Astrocyte (in vitro differentiated cells and primary cell): ENCODE data around the gene SDK1. TPM values are rescaled to one million over a fixed set of nuclear protein-coding genes. Genes with fewer than 3 reads are reported as not detected.

Source experiments
- DNase-seq: peaks from one replicate; pipeline ENCODE4 v3.0.0-alpha.2; 2010; ENCODE audit warnings: low read depth
- FAIRE-seq: peaks from 2 replicates; lab custom pipeline; 2011; peaks lifted over from hg19 to GRCh38; lab: Jason Lieb, UNC
- H2AFZ ChIP-seq: 2 replicates; pipeline ENCODE4 v1.6.0; 2012; ENCODE audit warnings: low read depth, low read length, inconsistent platforms
- H3K27ac ChIP-seq: 2 replicates; pipeline ENCODE4 v1.5.1; 2011; ENCODE audit warnings: low read depth, low read length, inconsistent platforms
- H3K27me3 ChIP-seq: 2 replicates; pipeline ENCODE4 v1.6.0; 2011; ENCODE audit warnings: low read length, inconsistent platforms; ENCODE audit not compliant: insufficient read depth
- H3K36me3 ChIP-seq: 2 replicates; pipeline ENCODE4 v1.5.1; 2011; ENCODE audit warnings: low read length, inconsistent platforms; ENCODE audit not compliant: insufficient read depth
- H3K4me1 ChIP-seq: 2 replicates; pipeline ENCODE4 v1.5.1; 2011; ENCODE audit warnings: low read length, inconsistent platforms; ENCODE audit not compliant: insufficient read depth
- H3K4me2 ChIP-seq: 2 replicates; pipeline ENCODE4 v1.6.0; 2012; ENCODE audit warnings: low read length, inconsistent platforms
- H3K4me3 ChIP-seq: 2 replicates; pipeline ENCODE4 v1.5.1; 2011; ENCODE audit warnings: low read depth, mild to moderate bottlenecking, low read length, inconsistent platforms; ENCODE audit not compliant: insufficient read depth
- H3K79me2 ChIP-seq: 2 replicates; pipeline ENCODE4 v1.6.0; 2012; ENCODE audit warnings: mild to moderate bottlenecking, low read length, inconsistent platforms; ENCODE audit not compliant: insufficient read depth
- H3K9ac ChIP-seq: 2 replicates; pipeline ENCODE4 v1.6.0; 2012; ENCODE audit warnings: mild to moderate bottlenecking, low read length, inconsistent platforms
- H3K9me3 ChIP-seq: 2 replicates; pipeline ENCODE4 v1.5.1; 2012; ENCODE audit warnings: low read depth, mild to moderate bottlenecking, low read length, inconsistent platforms; ENCODE audit not compliant: insufficient read depth
- H4K20me1 ChIP-seq: 2 replicates; pipeline ENCODE4 v1.6.0; 2012; ENCODE audit warnings: low read length, inconsistent platforms; ENCODE audit not compliant: insufficient read depth
- H3K27ac Mint-ChIP-seq: one replicate; pipeline ENCODE4 v1.8.0; 2021; ENCODE audit warnings: mild to moderate bottlenecking, mixed read lengths; ENCODE audit not compliant: unreplicated experiment
- H3K27me3 Mint-ChIP-seq: one replicate; pipeline ENCODE4 v1.8.0; 2021; ENCODE audit warnings: low read depth, mixed read lengths; ENCODE audit not compliant: unreplicated experiment
- H3K36me3 Mint-ChIP-seq: one replicate; pipeline ENCODE4 v1.8.0; 2021; ENCODE audit warnings: low read depth, mixed read lengths; ENCODE audit not compliant: unreplicated experiment
- H3K4me1 Mint-ChIP-seq: one replicate; pipeline ENCODE4 v1.8.0; 2021; ENCODE audit warnings: low read depth, mixed read lengths; ENCODE audit not compliant: unreplicated experiment
- H3K4me3 Mint-ChIP-seq: one replicate; pipeline ENCODE4 v1.8.0; 2021; ENCODE audit warnings: mild to moderate bottlenecking, moderate library complexity, mixed read lengths; ENCODE audit not compliant: unreplicated experiment
- H3K9me3 Mint-ChIP-seq: one replicate; pipeline ENCODE4 v1.8.0; 2021; ENCODE audit warnings: mild to moderate bottlenecking, mixed read lengths; ENCODE audit not compliant: unreplicated experiment
- EZH2 ChIP-seq: IDR thresholded peaks from 2 replicates; pipeline ENCODE4 v1.6.1; 2012; ENCODE audit warnings: mild to moderate bottlenecking, low read length, inconsistent platforms; ENCODE audit not compliant: insufficient read depth
- total RNA-seq: library from RNA; stranded (reverse); gene quantifications from 2 replicates; pipeline ENCODE4 v1.2.1, GENCODE V29; 2021
- TF ChIP-seq, protein P1 (sequence below): IDR thresholded peaks from 2 replicates; pipeline ENCODE4 v1.5.1; 2011; ENCODE audit warnings: low read depth, mild to moderate bottlenecking, inconsistent platforms, low read length, moderate library complexity; ENCODE audit not compliant: insufficient read depth

Gene SDK1
- total RNA-seq, 1 donor from 2014 or later = 4.2 TPM

DNA sequence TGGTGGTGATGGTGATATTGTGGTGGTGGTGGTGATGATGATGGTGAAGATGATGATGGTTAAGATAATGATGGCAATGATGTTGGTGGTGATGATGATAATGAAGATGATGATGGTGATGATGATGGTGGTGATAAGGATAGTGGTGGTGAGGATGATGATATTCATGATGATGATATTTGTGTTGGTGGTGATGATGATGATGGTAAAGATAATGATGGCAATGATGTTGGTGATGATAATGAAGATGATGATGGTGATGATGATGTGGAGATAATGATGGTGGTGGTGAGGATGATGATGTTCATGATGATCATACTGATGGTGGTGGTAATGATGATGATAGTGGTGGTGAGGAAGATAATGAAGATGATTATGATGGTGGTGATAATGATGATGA, 30.7 kb upstream of the SDK1 start:
- DNase-seq (no peak), FAIRE-seq (no peak)
- H3K9ac ChIP-seq = no peak overlapping the region
- H3K27me3 Mint-ChIP-seq = peaks cover 5% of the 10 kb centered on the region
- H3K9me3 Mint-ChIP-seq = no peaks in the 10 kb centered on the region
- no peak overlapping the region for H3K4me3 Mint-ChIP-seq
- no peak overlapping the region for H3K4me3 ChIP-seq
- TF ChIP-seq, protein P1, sequence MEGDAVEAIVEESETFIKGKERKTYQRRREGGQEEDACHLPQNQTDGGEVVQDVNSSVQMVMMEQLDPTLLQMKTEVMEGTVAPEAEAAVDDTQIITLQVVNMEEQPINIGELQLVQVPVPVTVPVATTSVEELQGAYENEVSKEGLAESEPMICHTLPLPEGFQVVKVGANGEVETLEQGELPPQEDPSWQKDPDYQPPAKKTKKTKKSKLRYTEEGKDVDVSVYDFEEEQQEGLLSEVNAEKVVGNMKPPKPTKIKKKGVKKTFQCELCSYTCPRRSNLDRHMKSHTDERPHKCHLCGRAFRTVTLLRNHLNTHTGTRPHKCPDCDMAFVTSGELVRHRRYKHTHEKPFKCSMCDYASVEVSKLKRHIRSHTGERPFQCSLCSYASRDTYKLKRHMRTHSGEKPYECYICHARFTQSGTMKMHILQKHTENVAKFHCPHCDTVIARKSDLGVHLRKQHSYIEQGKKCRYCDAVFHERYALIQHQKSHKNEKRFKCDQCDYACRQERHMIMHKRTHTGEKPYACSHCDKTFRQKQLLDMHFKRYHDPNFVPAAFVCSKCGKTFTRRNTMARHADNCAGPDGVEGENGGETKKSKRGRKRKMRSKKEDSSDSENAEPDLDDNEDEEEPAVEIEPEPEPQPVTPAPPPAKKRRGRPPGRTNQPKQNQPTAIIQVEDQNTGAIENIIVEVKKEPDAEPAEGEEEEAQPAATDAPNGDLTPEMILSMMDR = no peak
- TF ChIP-seq EZH2 = no peak
- H3K27ac Mint-ChIP-seq = no peak overlapping the region
- H3K9me3 ChIP-seq = no peaks in the 10 kb centered on the region
- H3K27ac ChIP-seq = no peak overlapping the region
- H3K79me2 ChIP-seq = no peaks in the 10 kb centered on the region
- H3K27me3 ChIP-seq = no peaks in the 10 kb centered on the region
- peaks cover 15% of the 10 kb centered on the region for H3K4me1 ChIP-seq
- H3K36me3 ChIP-seq = no peaks in the 10 kb centered on the region
- H4K20me1 ChIP-seq = no peaks in the 10 kb centered on the region
- peaks cover 9% of the 10 kb centered on the region for H3K4me1 Mint-ChIP-seq
- no peak overlapping the region for H3K4me2 ChIP-seq
- no peak overlapping the region for H2AFZ ChIP-seq
- H3K36me3 Mint-ChIP-seq = peaks cover 2% of the 10 kb centered on the region

DNA sequence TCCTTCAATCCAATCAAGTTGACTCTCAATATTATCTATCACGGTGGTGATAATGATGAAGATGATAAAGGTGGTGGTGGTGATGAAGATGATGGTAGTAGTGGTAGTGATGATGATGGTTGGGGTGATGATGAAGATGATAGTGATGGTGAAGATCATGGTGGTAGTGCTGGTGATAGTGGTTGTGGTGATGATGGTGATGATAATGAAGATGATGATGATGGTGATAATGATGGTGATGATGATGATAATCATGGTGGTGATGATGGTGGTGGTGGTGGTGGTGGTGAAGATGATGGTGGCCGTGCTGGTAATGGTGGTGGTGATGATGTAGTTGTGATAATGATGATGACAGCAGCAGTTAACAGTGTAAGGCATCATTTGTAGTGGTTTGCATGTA, 29.8 kb upstream of the SDK1 start:
- no peak overlapping the region for H2AFZ ChIP-seq
- TF ChIP-seq, protein P1 = no peak
- no peak for TF ChIP-seq EZH2
- H3K4me1 ChIP-seq = peaks cover 15% of the 10 kb centered on the region
- no peak overlapping the region for H3K27ac Mint-ChIP-seq
- H3K9me3 ChIP-seq = no peaks in the 10 kb centered on the region
- no peak overlapping the region for H3K9ac ChIP-seq
- FAIRE-seq = no peak
- no peak overlapping the region for H3K4me3 Mint-ChIP-seq
- H3K4me2 ChIP-seq = no peak overlapping the region
- no peak overlapping the region for H3K4me3 ChIP-seq
- H3K27ac ChIP-seq = no peak overlapping the region
- no peaks in the 10 kb centered on the region for H4K20me1 ChIP-seq
- H3K27me3 ChIP-seq = no peaks in the 10 kb centered on the region
- no peaks in the 10 kb centered on the region for H3K36me3 ChIP-seq
- peaks cover 9% of the 10 kb centered on the region for H3K4me1 Mint-ChIP-seq
- peaks cover 2% of the 10 kb centered on the region for H3K36me3 Mint-ChIP-seq
- no peaks in the 10 kb centered on the region for H3K9me3 Mint-ChIP-seq
- no peak for DNase-seq
- H3K27me3 Mint-ChIP-seq = no peaks in the 10 kb centered on the region
- H3K79me2 ChIP-seq = no peaks in the 10 kb centered on the region

DNA sequence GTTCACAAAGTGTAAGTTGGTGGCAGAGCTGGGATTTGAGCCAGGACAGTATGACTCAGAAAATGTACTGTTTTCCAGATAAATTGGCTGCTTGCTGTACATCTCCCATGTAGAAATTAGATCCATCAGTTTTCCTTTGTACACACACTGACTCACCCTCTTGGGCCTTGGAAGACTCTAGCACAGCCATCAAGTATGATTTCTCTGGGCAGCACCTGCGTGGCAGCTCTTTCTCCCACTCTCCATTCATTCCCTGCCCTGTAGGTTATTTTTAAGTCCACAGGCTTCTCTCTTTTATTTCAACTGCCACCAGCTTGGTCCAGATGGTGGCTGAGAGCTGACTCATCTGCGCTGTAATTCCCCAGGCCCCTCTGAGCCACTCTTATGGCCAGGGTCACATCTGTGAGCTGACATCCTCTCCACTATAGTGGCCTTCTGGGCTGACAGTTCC, 28.3 kb upstream of the SDK1 start:
- TF ChIP-seq, protein P1 = no peak
- TF ChIP-seq EZH2 = no peak
- Histone ChIP-seq H3K79me2 (no peaks in the 10 kb centered on the region), H4K20me1 (no peaks in the 10 kb centered on the region), H3K4me1 (peaks cover 13% of the 10 kb centered on the region), H3K9ac (no peak overlapping the region), H3K4me2 (peak overlapping the region; percentile 10), H3K4me3 (no peak overlapping the region), H3K27me3 (no peaks in the 10 kb centered on the region), H2AFZ (no peak overlapping the region), H3K9me3 (no peaks in the 10 kb centered on the region), H3K27ac (no peak overlapping the region), H3K36me3 (no peaks in the 10 kb centered on the region)
- no peak for FAIRE-seq
- no peak overlapping the region for H3K27ac Mint-ChIP-seq
- H3K4me1 Mint-ChIP-seq = peaks cover 9% of the 10 kb centered on the region
- H3K4me3 Mint-ChIP-seq = no peak overlapping the region
- DNase-seq = peak; percentile 97
- H3K27me3 Mint-ChIP-seq = no peaks in the 10 kb centered on the region
- H3K9me3 Mint-ChIP-seq = no peaks in the 10 kb centered on the region
- H3K36me3 Mint-ChIP-seq = peaks cover under 1% of the 10 kb centered on the region
